IMR-90 (cell line): ENCODE measurements around the gene HCRTR1. TPM values are rescaled to one million over a fixed set of nuclear protein-coding genes. Genes with fewer than 3 reads are reported as not detected.

ENCODE experiments used
- ATAC-seq: fragments of 200-7000 bp; cut with Tn5 transposase; 2 replicates; pipeline ENCODE4 v1.9.1; 2020; ENCODE audit warnings: low read depth, mild to moderate bottlenecking, moderate library complexity
- BruUV-seq: library from RNA; stranded (reverse); fragments of 400-500 nt; replicated peaks from 2 replicates; lab custom pipeline; 2021; lab: Mats Ljungman, UMichigan
- CTCF ChIA-PET: fragments of 300-600 bp; formaldehyde crosslinking; extraction: SDS; loops from one replicate; lab custom pipeline; 2021; ENCODE audit warnings: antibody characterized with exemption; lab: Yijun Ruan, JAX
- POLR2A ChIA-PET: fragments of 300-600 bp; sonication (Branson Sonifier 250); formaldehyde crosslinking; loops from one replicate; lab custom pipeline; 2022; ENCODE audit warnings: antibody characterized with exemption; ENCODE audit not compliant: unreplicated experiment; lab: Charles Lee
- DNase-seq: peaks from one replicate; pipeline ENCODE4 v3.0.0; 2013
- H2AFZ ChIP-seq: replicated peaks from 2 replicates; pipeline ENCODE3; 2013; ENCODE audit warnings: low read length, mild to moderate bottlenecking; ENCODE audit not compliant: poor library complexity
- H2AK5ac ChIP-seq: 2 replicates; pipeline ENCODE4 v1.6.1; 2013; ENCODE audit warnings: low read depth, low read length, inconsistent platforms
- H2AK9ac ChIP-seq: replicated peaks from 2 replicates; pipeline ENCODE3; 2013; ENCODE audit warnings: mild to moderate bottlenecking, low read depth, low read length, moderate library complexity; ENCODE audit not compliant: poor library complexity
- H2BK120ac ChIP-seq: 2 replicates; pipeline ENCODE4 v1.6.1; 2013; ENCODE audit warnings: low read depth, low read length, inconsistent platforms
- H2BK15ac ChIP-seq: 3 replicates; pipeline ENCODE4 v1.6.1; 2013; ENCODE audit warnings: low read depth, low read length, inconsistent platforms
- H2BK20ac ChIP-seq: 2 replicates; pipeline ENCODE4 v1.6.1; 2013; ENCODE audit warnings: low read depth, mild to moderate bottlenecking, inconsistent platforms, low read length, moderate library complexity
- H2BK5ac ChIP-seq: 2 replicates; pipeline ENCODE4 v1.6.1; 2013; ENCODE audit warnings: mild to moderate bottlenecking, low read depth, low read length, inconsistent platforms; ENCODE audit not compliant: poor library complexity, severe bottlenecking
- H3K14ac ChIP-seq: replicated peaks from 2 replicates; pipeline ENCODE4 v1.6.1; 2013; ENCODE audit warnings: low read depth, low read length, inconsistent platforms
- H3K18ac ChIP-seq: 2 replicates; pipeline ENCODE4 v1.6.1; 2013; ENCODE audit warnings: low read depth, low read length, control low read depth
- H3K23ac ChIP-seq: 2 replicates; pipeline ENCODE4 v1.6.1; 2013; ENCODE audit warnings: low read depth, low read length, inconsistent platforms
- H3K27ac ChIP-seq: 2 replicates; pipeline ENCODE4 v1.5.1; 2013; ENCODE audit warnings: mild to moderate bottlenecking, control low read depth, low read length; ENCODE audit not compliant: insufficient read depth
- H3K27me3 ChIP-seq: 2 replicates; pipeline ENCODE4 v1.6.1; 2013; ENCODE audit warnings: low read length; ENCODE audit not compliant: control insufficient read depth, insufficient read depth
- H3K36me3 ChIP-seq: 2 replicates; pipeline ENCODE4 v1.6.1; 2013; ENCODE audit warnings: low read length, mixed read lengths; ENCODE audit not compliant: control insufficient read depth, insufficient read depth
- H3K4ac ChIP-seq: 2 replicates; pipeline ENCODE4 v1.6.1; 2013; ENCODE audit warnings: low read depth, low read length, inconsistent platforms
- H3K4me1 ChIP-seq: 2 replicates; pipeline ENCODE4 v1.6.1; 2013; ENCODE audit warnings: low read length, mixed read lengths; ENCODE audit not compliant: control insufficient read depth, insufficient read depth
- H3K4me2 ChIP-seq: 2 replicates; pipeline ENCODE4 v1.6.1; 2013; ENCODE audit warnings: low read depth, mild to moderate bottlenecking, control low read depth, low read length, moderate library complexity
- H3K4me3 ChIP-seq: 2 replicates; pipeline ENCODE4 v1.5.1; 2013; ENCODE audit warnings: low read depth, mild to moderate bottlenecking, control low read depth, low read length, moderate library complexity; ENCODE audit not compliant: insufficient read depth
- H3K56ac ChIP-seq: 2 replicates; pipeline ENCODE4 v1.6.1; 2013; ENCODE audit warnings: low read length, inconsistent platforms; ENCODE audit not compliant: insufficient read depth; ENCODE audit errors: extremely low read depth
- H3K79me1 ChIP-seq, 2 experiments: 2 replicates each; pipeline ENCODE4 v1.6.1; 2013; ENCODE audit warnings: low read length in 2 of 2, inconsistent platforms in 1 of 2, low read depth in 1 of 2
- H3K9ac ChIP-seq: 2 replicates; pipeline ENCODE4 v1.6.1; 2013; ENCODE audit warnings: low read depth, low read length, control low read depth
- H3K9me1 ChIP-seq: 2 replicates; pipeline ENCODE4 v1.6.1; 2013; ENCODE audit warnings: low read length, inconsistent platforms; ENCODE audit not compliant: insufficient read depth
- H3K9me3 ChIP-seq: 2 replicates; pipeline ENCODE4 v1.6.1; 2013; ENCODE audit warnings: low read length; ENCODE audit not compliant: control insufficient read depth, insufficient read depth
- H4K20me1 ChIP-seq: 2 replicates; pipeline ENCODE4 v1.6.1; 2013; ENCODE audit warnings: low read length, inconsistent platforms; ENCODE audit not compliant: insufficient read depth
- H4K5ac ChIP-seq: 2 replicates; pipeline ENCODE4 v1.6.1; 2013; ENCODE audit warnings: mild to moderate bottlenecking, low read depth, low read length, control low read depth
- H4K8ac ChIP-seq, 2 experiments: 2 replicates each; pipeline ENCODE4 v1.6.1; 2013; ENCODE audit warnings: low read depth in 2 of 2, low read length in 2 of 2, control low read depth in 1 of 2, inconsistent platforms in 1 of 2
- H4K91ac ChIP-seq: 2 replicates; pipeline ENCODE4 v1.6.1; 2013; ENCODE audit warnings: low read depth, low read length, inconsistent platforms; ENCODE audit not compliant: insufficient read depth
- BHLHE40 ChIP-seq: fragments of 150-350 bp; IDR thresholded peaks from 2 replicates; pipeline ENCODE4 v1.6.1; 2016; ENCODE audit warnings: mild to moderate bottlenecking, low read depth, low read length
- CEBPB ChIP-seq: IDR thresholded peaks from 2 replicates; pipeline ENCODE4 v1.6.1; 2012; ENCODE audit warnings: low read depth, low read length, improper control_type of control experiment
- FOS ChIP-seq: fragments of 150-350 bp; IDR thresholded peaks from 2 replicates; pipeline ENCODE4 v1.6.1; 2016; ENCODE audit warnings: low read depth, low read length
- MAFK ChIP-seq: IDR thresholded peaks from 2 replicates; pipeline ENCODE4 v1.6.1; 2012; ENCODE audit warnings: low read depth, low read length, improper control_type of control experiment
- MAZ ChIP-seq: IDR thresholded peaks from 2 replicates; pipeline ENCODE4 v1.6.1; 2012; ENCODE audit warnings: low read depth, mild to moderate bottlenecking, low read length, improper control_type of control experiment, moderate library complexity, borderline replicate concordance
- MXI1 ChIP-seq: IDR thresholded peaks from 2 replicates; pipeline ENCODE4 v1.6.1; 2012; ENCODE audit warnings: low read depth, mild to moderate bottlenecking, low read length, moderate library complexity, borderline replicate concordance
- NFE2L2 ChIP-seq: fragments of 150-350 bp; IDR thresholded peaks from 2 replicates; pipeline ENCODE4 v1.6.1; 2016; ENCODE audit warnings: low read depth, mild to moderate bottlenecking, low read length
- POLR2A ChIP-seq: IDR thresholded peaks from 2 replicates; pipeline ENCODE4 v1.6.1; 2012; ENCODE audit warnings: mild to moderate bottlenecking, low read depth, low read length
- RCOR1 ChIP-seq: IDR thresholded peaks from 2 replicates; pipeline ENCODE4 v1.6.1; 2012; ENCODE audit warnings: mild to moderate bottlenecking, low read length, improper control_type of control experiment; ENCODE audit not compliant: insufficient replicate concordance
- WGBS, 2 experiments: methylation state at CpG; one replicate each; pipeline versions ENCODE4 v1.1.5 to v1.1.7; 2013; ENCODE audit warnings: missing lambda C conversion rate in 2 of 2; ENCODE audit not compliant: insufficient read length in 1 of 2; ENCODE audit errors: extremely low coverage in 2 of 2; 5-methylcytosine and 5-hydroxymethylcytosine counted together
- dilution Hi-C: fragments of 300-500 bp; cut with HindIII; formaldehyde crosslinking; loops from one replicate; pipeline ENCODE4 v1.14.3; 2018; ENCODE audit warnings: low sequenced_read_pairs; ENCODE audit not compliant: unreplicated experiment
- in situ Hi-C: fragments of 300-500 bp; cut with MboI; formaldehyde crosslinking; loops from 3 replicates; pipeline ENCODE4 v1.14.3; 2019; ENCODE audit warnings: low sequenced_read_pairs, inconsistent platforms, mixed read lengths
- intact Hi-C: fragments of 100-400 bp; cut with micrococcal nuclease; formaldehyde crosslinking; loops from 2 replicates; pipeline ENCODE4 v1.10.0; 2022
- polyA plus RNA-seq, 3 experiments: library from polyadenylated mRNA; depleted of rRNA; stranded (reverse); fragments of >200 nt; gene quantifications; 2 replicates each; pipeline ENCODE4 v1.2.3, GENCODE V29; 2012; ENCODE audit warnings: low replicate concordance in 1 of 3
- total RNA-seq: library from RNA; depleted of rRNA; stranded (reverse); fragments of >200 nt; gene quantifications from 2 replicates; pipeline ENCODE4 v1.2.3, GENCODE V29; 2012

Gene HCRTR1
- total and polyA plus RNA-seq, 2 of the 4 experiments (the other 2 are of a cell fraction): not detected

- no peaks in the 10 kb centered on the region for H3K9me3 ChIP-seq
- peaks cover 16% of the 10 kb centered on the region for H3K9me1 ChIP-seq
- peak overlapping the region in 1 of 2 experiments; percentile 11; a peak in 1 of 4 replicates for H4K8ac ChIP-seq
- H2BK5ac ChIP-seq: peak overlapping the region; percentile 41
- no peak overlapping the region for H3K23ac ChIP-seq
- H4K5ac ChIP-seq: no peak overlapping the region
- 67% methylated on average over 5 of the region's 5 CpGs; no CpG with 5 or more reads in 1 of the 2 experiments for WGBS, 2 experiments
- no peak overlapping the region; the same call in 1 of the 2 replicates for H4K91ac ChIP-seq
- peak overlapping the region; percentile 37 for H3K4me2 ChIP-seq
- H2BK15ac ChIP-seq: no peak overlapping the region
- no peak overlapping the region for H3K56ac ChIP-seq
- no peak overlapping the region for H2BK20ac ChIP-seq
- dilution Hi-C loops: no loop called here
- peak; percentile 78 for DNase-seq
- in situ Hi-C loops: no loop called here
- ChIA-PET CTCF (interaction anchor here (1.6 kb wide), 1 partner anchor 11 kb away, joined by 4 read pairs; no protein-coding TSS in a partner anchor), POLR2A (no interaction called here)
- no peak overlapping the region for H2AFZ ChIP-seq
- intact Hi-C loops: no loop called here
- H3K79me1 ChIP-seq: peaks cover 37 to 85% of the 10 kb centered on the region in 2 experiments
- no peaks in the 10 kb centered on the region for H3K36me3 ChIP-seq
- peaks cover 14% of the 10 kb centered on the region; the same call in 1 of the 2 replicates for H3K4me1 ChIP-seq
- H3K4ac ChIP-seq: no peak overlapping the region
- no peak overlapping the region for H2AK9ac ChIP-seq
- no peak overlapping the region for H2BK120ac ChIP-seq
- no peak overlapping the region for H3K14ac ChIP-seq
- H3K9ac ChIP-seq: no peak overlapping the region
- no TSS peak for BruUV-seq
- peak overlapping the region; percentile 25; the same call in 1 of the 2 replicates for H3K27ac ChIP-seq
- peaks cover 49% of the 10 kb centered on the region for H4K20me1 ChIP-seq
- no peaks in the 10 kb centered on the region for H3K27me3 ChIP-seq
- ATAC-seq: peak; percentile 49
- H3K4me3 ChIP-seq: no peak overlapping the region
- H3K18ac ChIP-seq: no peak overlapping the region
- no peak for TF ChIP-seq MAZ
- TF ChIP-seq FOS: peak; percentile 4; the same call in 1 of the 2 replicates
- peak; percentile 60 for TF ChIP-seq RCOR1
- no peak for TF ChIP-seq MAFK
- TF ChIP-seq BHLHE40: 0 out of 2 replicates have a peak, but pooled peaks have one; percentile 6
- TF ChIP-seq MXI1: no peak
- peak; percentile 62; the same call in 1 of the 2 replicates for TF ChIP-seq NFE2L2
- peak; percentile 90 for TF ChIP-seq CEBPB
- TF ChIP-seq POLR2A: no peak
- no peak overlapping the region for H2AK5ac ChIP-seq
These were observed 22.1 kb downstream of the HCRTR1 start for GRCh38 chr1:31639543-31639942.
